ENCODE data around the gene PPP2R5A. TPM values are rescaled to one million over a fixed set of nuclear protein-coding genes. Genes with fewer than 3 reads are reported as not detected.

PPP2R5A gene
- total and polyA plus RNA-seq, 12 donors = 44.2 to 86.8 (median 57.3) TPM

GRCh38 chr1:212237651-212238050 is 47.6 kb upstream of the PPP2R5A start:
- H3K4me1 ChIP-seq = peaks cover 8 to 70% (median 56%) of the 10 kb centered on the region in 9 donors

GRCh38 chr1:212238552-212238951 is 46.7 kb upstream of the PPP2R5A start:
- no peak overlapping the region for H3K4me3 ChIP-seq
- H3K9me3 ChIP-seq = no peaks in the 10 kb centered on the region
- H3K36me3 ChIP-seq = no peaks in the 10 kb centered on the region
- WGBS, 2 donors = 12 to 30% methylated on average over 4 of the region's 4 CpGs
- intact Hi-C loops (cut with DNase I) = loop anchor here in 6 of 10 donors (2.0 to 10.0 kb wide), 4 partner anchors 34 to 49 kb away; partner anchors contain the start of gene PPP2R5A (in 5 of the 6)
- H3K27me3 ChIP-seq = no peaks in the 10 kb centered on the region
- no peak for TF ChIP-seq CTCF (IDR thresholded peaks at IDR 0.05)
- peak in 5 of 8 donors; percentile 36 to 50 (median 46) for ATAC-seq
- DNase-seq = peak; percentile 18 to 21
- H3K27ac ChIP-seq = peak overlapping the region in 9 of 10 donors; percentile 0 to 69 (median 50)
- H3K4me1 ChIP-seq = peaks cover 9 to 73% (median 61%) of the 10 kb centered on the region in 9 donors

More at GRCh38 chr1:212237651-212238050, 47.6 kb upstream of the PPP2R5A start:
- Histone ChIP-seq H3K9me3 (no peaks in the 10 kb centered on the region), H3K36me3 (no peaks in the 10 kb centered on the region), H3K27ac (no peak overlapping the region), H3K4me3 (no peak overlapping the region), H3K27me3 (no peaks in the 10 kb centered on the region)
- DNase-seq = no peak
- no peak for TF ChIP-seq CTCF (IDR thresholded peaks at IDR 0.05)
- ATAC-seq = no peak
- intact Hi-C loops (cut with DNase I) = loop anchor here in 6 of 10 donors (2.0 to 10.0 kb wide), 4 partner anchors 35 to 50 kb away; partner anchors contain the start of gene PPP2R5A (in 5 of the 6)

DNA sequence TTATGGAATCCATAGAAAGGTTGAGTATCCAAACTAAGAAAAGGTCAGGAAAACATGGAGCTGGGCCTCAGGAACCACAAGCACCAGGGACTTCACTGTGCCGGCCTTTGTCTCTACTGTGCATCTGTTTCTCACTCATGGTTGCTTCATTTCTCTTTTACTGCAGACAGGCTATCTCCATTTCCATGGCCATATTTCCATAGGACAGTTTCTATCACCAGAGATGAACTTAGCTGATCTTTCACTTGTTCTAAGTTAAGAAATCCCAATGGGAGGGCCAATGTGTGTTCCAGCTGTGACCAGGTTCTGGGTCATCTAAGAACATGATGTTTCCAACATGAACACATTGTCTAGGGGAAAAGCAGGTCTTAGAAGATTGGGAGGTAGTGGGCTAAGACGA is 43.7 kb upstream of the PPP2R5A start:
- WGBS, 2 donors = 65 to 85% methylated on average over 2 of the region's 2 CpGs
- H3K4me1 ChIP-seq = peaks cover 2 to 58% (median 41%) of the 10 kb centered on the region in 9 donors
- ATAC-seq (peak in 1 of 8 donors; percentile 46), DNase-seq (no peak)
- peak overlapping the region in 9 of 10 donors; percentile 52 to 80 (median 66) for H3K27ac ChIP-seq
- no peak overlapping the region for H3K4me3 ChIP-seq
- H3K27me3 ChIP-seq = no peaks in the 10 kb centered on the region
- TF ChIP-seq CTCF (IDR thresholded peaks at IDR 0.05) = no peak
- H3K36me3 ChIP-seq = no peaks in the 10 kb centered on the region
- no peaks in the 10 kb centered on the region for H3K9me3 ChIP-seq
- intact Hi-C loops (cut with DNase I) = loop anchor here in 2 of 10 donors (5.0 to 10.0 kb wide), 2 partner anchors 41 to 77 kb away; no protein-coding TSS in a partner anchor

DNA sequence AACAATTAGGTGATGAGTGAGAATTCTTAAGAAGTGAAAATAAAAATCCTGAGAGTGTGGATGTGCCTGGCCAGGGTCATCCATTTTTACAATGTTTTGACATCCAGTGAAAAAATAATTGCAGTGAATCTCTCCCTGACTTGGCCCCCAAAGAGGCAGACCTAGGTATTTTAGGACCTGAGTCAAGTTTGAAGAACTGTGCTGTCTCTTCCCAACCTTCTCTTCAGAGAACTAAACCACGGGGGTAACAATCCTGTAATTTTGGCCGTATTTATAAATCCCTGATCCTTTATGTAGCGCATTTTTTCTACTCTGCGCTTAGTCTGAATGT is 43.3 kb upstream of the PPP2R5A start:
- Histone ChIP-seq H3K27me3 (no peaks in the 10 kb centered on the region), H3K4me3 (peak overlapping the region in 2 of 10 donors; percentile 4 to 15), H3K36me3 (no peaks in the 10 kb centered on the region), H3K9me3 (no peaks in the 10 kb centered on the region), H3K27ac (peak overlapping the region; percentile 15 to 80 (median 64)), H3K4me1 (peaks cover 2 to 60% (median 41%) of the 10 kb centered on the region in 9 donors)
- 57 to 64% methylated on average over 4 of the region's 4 CpGs for WGBS, 2 donors
- intact Hi-C loops (cut with DNase I) = loop anchor here in 3 of 10 donors (2.0 to 10.0 kb wide), 3 partner anchors 40 to 77 kb away; partner anchors contain the start of gene PPP2R5A (in 1 of the 3)
- TF ChIP-seq CTCF (IDR thresholded peaks at IDR 0.05) = no peak
- ATAC-seq (no peak), DNase-seq (no peak)

Measured in heart right ventricle (tissue), 16 donors.